HepG2 (cell line): ENCODE results near the gene FOXA3. TPM values are rescaled to one million over a fixed set of nuclear protein-coding genes. Genes with fewer than 3 reads are reported as not detected.

Experiments
- AKAP8 ChIP-seq: sonication (generic); formaldehyde crosslinking; IDR thresholded peaks from 2 replicates; pipeline ENCODE4 v1.5.1; 2020; ENCODE audit warnings: mild to moderate bottlenecking, missing genetic modification reagents
- CAMTA2 ChIP-seq: sonication (generic); formaldehyde crosslinking; IDR thresholded peaks from 2 replicates; pipeline ENCODE4 v1.4.0; 2020; ENCODE audit warnings: mild to moderate bottlenecking, missing genetic modification reagents, borderline replicate concordance
- CCDC6 ChIP-seq: sonication (generic); formaldehyde crosslinking; IDR thresholded peaks from 2 replicates; pipeline ENCODE4 v1.8.1; 2022; ENCODE audit warnings: mild to moderate bottlenecking, missing genetic modification reagents, moderate library complexity
- EP300 ChIP-seq, 3 experiments: sonication (generic) in 1 of 3; formaldehyde crosslinking in 1 of 3; IDR thresholded peaks; 2 replicates each; pipeline versions ENCODE4 v1.5.1 to v1.6.1; 2011 to 2020; ENCODE audit warnings: low read depth in 2 of 3, low read length in 2 of 3, borderline replicate concordance in 1 of 3, improper control_type of control experiment in 1 of 3, mild to moderate bottlenecking in 1 of 3, missing genetic modification reagents in 1 of 3, moderate library complexity in 1 of 3
- FOXA1 ChIP-seq, 2 experiments: fragments of 450-650 bp in 1 of 2; sonication (generic) in 1 of 2; formaldehyde crosslinking in 1 of 2; IDR thresholded peaks; 2 replicates each; pipeline versions ENCODE4 v1.4.0 to v1.6.1; 2016 to 2020; ENCODE audit warnings: missing genetic modification reagents in 1 of 2
- GABPA ChIP-seq, 2 experiments: IDR thresholded peaks; 2 replicates each; pipeline ENCODE4 v1.6.1; 2011 to 2016; ENCODE audit warnings: low read depth in 2 of 2, low read length in 1 of 2, missing biosample characterization in 1 of 2, missing genetic modification characterization in 1 of 2
- GATAD1 ChIP-seq: IDR thresholded peaks from 2 replicates; pipeline ENCODE4 v1.6.1; 2016; ENCODE audit warnings: missing genetic modification reagents, missing compliant biosample characterization
- HOXA9 ChIP-seq: sonication (generic); formaldehyde crosslinking; IDR thresholded peaks from 2 replicates; pipeline ENCODE4 v1.8.1; 2022; ENCODE audit warnings: missing genetic modification reagents, mild to moderate bottlenecking, moderate library complexity, borderline replicate concordance
- KAT8 ChIP-seq: IDR thresholded peaks from 2 replicates; pipeline ENCODE4 v1.6.1; 2016; ENCODE audit warnings: missing genetic modification reagents, missing compliant biosample characterization
- KDM3A ChIP-seq: IDR thresholded peaks from 2 replicates; pipeline ENCODE4 v1.6.1; 2018; ENCODE audit warnings: low read depth, missing compliant biosample characterization
- LCORL ChIP-seq, 2 experiments: fragments of 450-650 bp in 1 of 2; sonication (generic) in 1 of 2; formaldehyde crosslinking in 1 of 2; IDR thresholded peaks; 2 replicates each; pipeline versions ENCODE4 v1.5.0 to v1.6.1; 2017 to 2020; ENCODE audit warnings: antibody characterized with exemption in 1 of 2, missing genetic modification reagents in 1 of 2
- MATR3 ChIP-seq: sonication (generic); formaldehyde crosslinking; IDR thresholded peaks from 2 replicates; pipeline ENCODE4 v1.4.0; 2020; ENCODE audit warnings: missing genetic modification reagents
- TEAD3 ChIP-seq: optimal IDR thresholded peaks from 2 replicates; pipeline ENCODE3; 2016; ENCODE audit warnings: borderline replicate concordance
- ZNF264 ChIP-seq: sonication (generic); formaldehyde crosslinking; IDR thresholded peaks from 2 replicates; pipeline ENCODE4 v1.4.0; 2020; ENCODE audit warnings: missing genetic modification reagents
- ZNF30 ChIP-seq: sonication (generic); formaldehyde crosslinking; IDR thresholded peaks from 2 replicates; pipeline ENCODE4 v1.5.0; 2020; ENCODE audit warnings: mild to moderate bottlenecking, missing genetic modification reagents
- ZNF432 ChIP-seq: sonication (generic); formaldehyde crosslinking; IDR thresholded peaks from 2 replicates; pipeline ENCODE4 v1.5.0; 2020; ENCODE audit warnings: missing genetic modification reagents, mild to moderate bottlenecking, borderline replicate concordance
- ZNF552 ChIP-seq: sonication (generic); formaldehyde crosslinking; IDR thresholded peaks from 2 replicates; pipeline ENCODE4 v1.9.0; 2022; ENCODE audit warnings: missing genetic modification reagents, mild to moderate bottlenecking, borderline replicate concordance
- ZNF574 ChIP-seq: sonication (generic); formaldehyde crosslinking; IDR thresholded peaks from 2 replicates; pipeline ENCODE4 v1.4.0; 2020; ENCODE audit warnings: missing genetic modification reagents
- ZNF615 ChIP-seq: sonication (generic); formaldehyde crosslinking; IDR thresholded peaks from 2 replicates; pipeline ENCODE4 v1.5.0; 2020; ENCODE audit warnings: mild to moderate bottlenecking, missing genetic modification reagents, borderline replicate concordance
- polyA plus RNA-seq, 8 experiments: library from polyadenylated mRNA; depleted of rRNA in 3 of 8; stranded (reverse) in 7 of 8; unstranded in 1 of 8; fragments of >200 nt; fragmentation: Illumina TruSeq in 4 of 8; extraction: Trizol in 4 of 8; gene quantifications; 2 replicates each; pipeline versions ENCODE4 v1.2.1 to v1.2.3, GENCODE V29; 2011 to 2016; ENCODE audit warnings: low read depth in 4 of 8, missing spikeins in 1 of 8, mixed read lengths in 1 of 8; ENCODE audit not compliant: insufficient read depth in 1 of 8
- total RNA-seq, 5 experiments: library from RNA; depleted of rRNA; stranded (reverse); fragments of >200 nt; fragmentation: Illumina TruSeq; extraction: Trizol; gene quantifications; 2 replicates each; pipeline ENCODE4 v1.2.3, GENCODE V29; 2016; ENCODE audit warnings: low read depth in 1 of 5
- TF ChIP-seq, protein P1 (sequence below): sonication (generic); formaldehyde crosslinking; IDR thresholded peaks from 2 replicates; pipeline ENCODE4 v1.5.0; 2020; ENCODE audit warnings: mild to moderate bottlenecking, missing genetic modification reagents
- TF ChIP-seq, protein P2 (sequence below): sonication (generic); formaldehyde crosslinking; IDR thresholded peaks from 2 replicates; pipeline ENCODE4 v1.9.0; 2022; ENCODE audit warnings: low read depth, missing genetic modification reagents

Gene FOXA3
- total and polyA plus RNA-seq, 2 of the 13 experiments (the other 11 are each of a cell fraction or from before 2014, with no cell fraction given), result 29.8 to 47.6 TPM

GRCh38 chr19:45885556-45886426, 21.7 kb downstream of the FOXA3 start, which contains the start of gene IRF2BP1 (continued):
- peak; percentile 86 for TF ChIP-seq ZNF574 (CRISPR knock-in tag)
- TF ChIP-seq TEAD3 (CRISPR knock-in tag), result peak; percentile 9
- TF ChIP-seq ZNF432 (CRISPR knock-in tag), result no peak
- TF ChIP-seq CAMTA2 (CRISPR knock-in tag), result no peak
- TF ChIP-seq MATR3, result no peak
- peak; percentile 40; the same call in 1 of the 2 replicates for TF ChIP-seq AKAP8
- TF ChIP-seq KDM3A (CRISPR knock-in tag), result no peak
- no peak for TF ChIP-seq FOXA1 (IDR thresholded peaks at IDR 0.05)
- TF ChIP-seq FOXA1 (CRISPR knock-in tag; IDR thresholded peaks at IDR 0.05), result no peak
- TF ChIP-seq ZNF615 (CRISPR knock-in tag), result no peak
- 0 out of 2 replicates have a peak, but pooled peaks have one; percentile 27 for TF ChIP-seq KAT8 (CRISPR knock-in tag)
- peak; percentile 36; the same call in 1 of the 2 replicates for TF ChIP-seq HOXA9 (CRISPR knock-in tag)
- TF ChIP-seq GATAD1 (CRISPR knock-in tag), result peak; percentile 78
- TF ChIP-seq, protein P1, sequence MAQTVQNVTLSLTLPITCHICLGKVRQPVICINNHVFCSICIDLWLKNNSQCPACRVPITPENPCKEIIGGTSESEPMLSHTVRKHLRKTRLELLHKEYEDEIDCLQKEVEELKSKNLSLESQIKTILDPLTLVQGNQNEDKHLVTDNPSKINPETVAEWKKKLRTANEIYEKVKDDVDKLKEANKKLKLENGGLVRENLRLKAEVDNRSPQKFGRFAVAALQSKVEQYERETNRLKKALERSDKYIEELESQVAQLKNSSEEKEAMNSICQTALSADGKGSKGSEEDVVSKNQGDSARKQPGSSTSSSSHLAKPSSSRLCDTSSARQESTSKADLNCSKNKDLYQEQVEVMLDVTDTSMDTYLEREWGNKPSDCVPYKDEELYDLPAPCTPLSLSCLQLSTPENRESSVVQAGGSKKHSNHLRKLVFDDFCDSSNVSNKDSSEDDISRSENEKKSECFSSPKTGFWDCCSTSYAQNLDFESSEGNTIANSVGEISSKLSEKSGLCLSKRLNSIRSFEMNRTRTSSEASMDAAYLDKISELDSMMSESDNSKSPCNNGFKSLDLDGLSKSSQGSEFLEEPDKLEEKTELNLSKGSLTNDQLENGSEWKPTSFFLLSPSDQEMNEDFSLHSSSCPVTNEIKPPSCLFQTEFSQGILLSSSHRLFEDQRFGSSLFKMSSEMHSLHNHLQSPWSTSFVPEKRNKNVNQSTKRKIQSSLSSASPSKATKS (CRISPR knock-in tag), result no peak
- TF ChIP-seq CCDC6 (CRISPR knock-in tag), result peak; percentile 65; the same call in 1 of the 2 replicates
- TF ChIP-seq ZNF552 (CRISPR knock-in tag), result no peak
- no peak for TF ChIP-seq LCORL (IDR thresholded peaks at IDR 0.05)
- TF ChIP-seq LCORL (CRISPR knock-in tag; IDR thresholded peaks at IDR 0.05), result no peak; the same call in 1 of the 2 replicates
- TF ChIP-seq, protein P2, sequence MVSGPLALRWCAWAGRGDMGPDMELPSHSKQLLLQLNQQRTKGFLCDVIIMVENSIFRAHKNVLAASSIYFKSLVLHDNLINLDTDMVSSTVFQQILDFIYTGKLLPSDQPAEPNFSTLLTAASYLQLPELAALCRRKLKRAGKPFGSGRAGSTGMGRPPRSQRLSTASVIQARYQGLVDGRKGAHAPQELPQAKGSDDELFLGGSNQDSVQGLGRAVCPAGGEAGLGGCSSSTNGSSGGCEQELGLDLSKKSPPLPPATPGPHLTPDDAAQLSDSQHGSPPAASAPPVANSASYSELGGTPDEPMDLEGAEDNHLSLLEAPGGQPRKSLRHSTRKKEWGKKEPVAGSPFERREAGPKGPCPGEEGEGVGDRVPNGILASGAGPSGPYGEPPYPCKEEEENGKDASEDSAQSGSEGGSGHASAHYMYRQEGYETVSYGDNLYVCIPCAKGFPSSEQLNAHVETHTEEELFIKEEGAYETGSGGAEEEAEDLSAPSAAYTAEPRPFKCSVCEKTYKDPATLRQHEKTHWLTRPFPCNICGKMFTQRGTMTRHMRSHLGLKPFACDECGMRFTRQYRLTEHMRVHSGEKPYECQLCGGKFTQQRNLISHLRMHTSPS (CRISPR knock-in tag), result no peak
- peak; percentile 62 for TF ChIP-seq GABPA (IDR thresholded peaks at IDR 0.05; ENCODE audit: low read depth, low read length)
- peak; percentile 89 for TF ChIP-seq GABPA (CRISPR knock-in tag; IDR thresholded peaks at IDR 0.05; ENCODE audit: low read depth)
- no peak for TF ChIP-seq ZNF30 (CRISPR knock-in tag)
- no peak; a peak in 1 of 4 replicates for TF ChIP-seq EP300 (IDR thresholded peaks at IDR 0.05; ENCODE audit: low read depth in 2 of 2, low read length in 2 of 2)
- TF ChIP-seq EP300 (CRISPR knock-in tag; IDR thresholded peaks at IDR 0.05; ENCODE audit: borderline replicate concordance), result no peak
- TF ChIP-seq ZNF264 (CRISPR knock-in tag), result no peak
